Neural cell (in vitro differentiated cells): Measurements from ENCODE around the gene LHFPL2. TPM values are rescaled to one million over a fixed set of nuclear protein-coding genes. Genes with fewer than 3 reads are reported as not detected.

Experiments used
- H2AFZ ChIP-seq: fragments of 200-600, 300-800 bp; sonication (generic), shearing (Covaris generic); 2 replicates; pipeline ENCODE4 v1.6.0; 2014; ENCODE audit warnings: low read depth, mild to moderate bottlenecking, antibody characterized with exemption, low read length, moderate library complexity
- H3F3A ChIP-seq: fragments of 200-600 bp; shearing (Covaris generic); 2 replicates; pipeline ENCODE4 v1.6.1; 2016; ENCODE audit warnings: mild to moderate bottlenecking, moderate library complexity, mixed read lengths, antibody characterized with exemption, low read length; ENCODE audit not compliant: insufficient read depth, poor library complexity, severe bottlenecking
- H3K27ac ChIP-seq: fragments of 200-600, 300-800 bp; sonication (generic), shearing (Covaris generic); 2 replicates; pipeline ENCODE4 v1.5.1; 2014; ENCODE audit warnings: mild to moderate bottlenecking, low read length, moderate library complexity
- H3K27me3 ChIP-seq: fragments of 300-800, 200-600 bp; sonication (generic), shearing (Covaris generic); 2 replicates; pipeline ENCODE4 v1.6.0; 2014; ENCODE audit warnings: mild to moderate bottlenecking, low read depth, low read length, moderate library complexity; ENCODE audit not compliant: insufficient read depth
- H3K36me3 ChIP-seq: fragments of 300-800, 200-600 bp; sonication (generic), shearing (Covaris generic); 2 replicates; pipeline ENCODE4 v1.5.1; 2014; ENCODE audit warnings: mild to moderate bottlenecking, antibody characterized with exemption, low read length, moderate library complexity; ENCODE audit not compliant: insufficient read depth
- H3K4me2 ChIP-seq: fragments of 300-800, 200-600 bp; sonication (generic), shearing (Covaris generic); 2 replicates; pipeline ENCODE4 v1.6.0; 2014; ENCODE audit warnings: mild to moderate bottlenecking, low read length
- H3K4me3 ChIP-seq: fragments of 300-800, 200-600 bp; sonication (generic), shearing (Covaris generic); 2 replicates; pipeline ENCODE4 v1.5.1; 2014; ENCODE audit warnings: mild to moderate bottlenecking, low read length, moderate library complexity
- H3K79me2 ChIP-seq: fragments of 200-600 bp; shearing (Covaris generic); replicated peaks from 2 replicates; pipeline ENCODE4 v1.6.0; 2014; ENCODE audit warnings: mild to moderate bottlenecking, low read length, moderate library complexity; ENCODE audit not compliant: insufficient read depth
- H3K9ac ChIP-seq: fragments of 300-800, 200-600 bp; sonication (generic), shearing (Covaris generic); 2 replicates; pipeline ENCODE4 v1.6.1; 2016; ENCODE audit warnings: mild to moderate bottlenecking, low read length, mixed read lengths
- H3K9me2 ChIP-seq: fragments of 200-600 bp; shearing (Covaris generic); 2 replicates; pipeline ENCODE4 v1.6.1; 2016; ENCODE audit warnings: mild to moderate bottlenecking, low read length, mixed read lengths; ENCODE audit not compliant: insufficient read depth
- H3K9me3 ChIP-seq: fragments of 200-600, 300-800 bp; sonication (generic), shearing (Covaris generic); 2 replicates; pipeline ENCODE4 v1.6.1; 2016; ENCODE audit warnings: mild to moderate bottlenecking, mixed run types, low read length, moderate library complexity, mixed read lengths
- H4K20me1 ChIP-seq: fragments of 200-600 bp; shearing (Covaris generic); 2 replicates; pipeline ENCODE4 v1.6.1; 2016; ENCODE audit warnings: mild to moderate bottlenecking, mixed run types; ENCODE audit not compliant: insufficient read depth
- EP300 ChIP-seq: fragments of 450-650 bp; conservative IDR thresholded peaks from 2 replicates; pipeline ENCODE4 v1.6.1; 2014; ENCODE audit warnings: antibody characterized with exemption, mild to moderate bottlenecking, moderate library complexity; ENCODE audit not compliant: poor library complexity, severe bottlenecking
- EZH2 ChIP-seq: fragments of 200-600, 300-800 bp; shearing (Covaris generic), sonication (generic); IDR thresholded peaks from 2 replicates; pipeline ENCODE4 v1.6.1; 2014; ENCODE audit warnings: antibody characterized with exemption, low read length, borderline replicate concordance, mild to moderate bottlenecking; ENCODE audit not compliant: insufficient read depth, poor library complexity, severe bottlenecking
- MXI1 ChIP-seq: fragments of 450-650 bp; conservative IDR thresholded peaks from 2 replicates; pipeline ENCODE4 v1.6.1; 2014; ENCODE audit warnings: antibody characterized with exemption, mild to moderate bottlenecking; ENCODE audit not compliant: poor library complexity, severe bottlenecking
- POLR2AphosphoS5 ChIP-seq: IDR thresholded peaks from 2 replicates; pipeline ENCODE4 v1.6.1; 2012
- RAD21 ChIP-seq: fragments of 450-650 bp; conservative IDR thresholded peaks from 2 replicates; pipeline ENCODE4 v1.6.1; 2014; ENCODE audit warnings: antibody characterized with exemption, mild to moderate bottlenecking, moderate library complexity
- SMC3 ChIP-seq: fragments of 450-650 bp; conservative IDR thresholded peaks from 2 replicates; pipeline ENCODE4 v1.6.1; 2014; ENCODE audit warnings: antibody characterized with exemption, mild to moderate bottlenecking, moderate library complexity; ENCODE audit not compliant: poor library complexity
- TAF1 ChIP-seq: IDR thresholded peaks from 2 replicates; pipeline ENCODE4 v1.6.1; 2012; ENCODE audit warnings: low read depth
- polyA plus RNA-seq: library from polyadenylated mRNA; depleted of rRNA; stranded (reverse); fragments of >200 nt; gene quantifications from 2 replicates; pipeline ENCODE4 v1.2.3, GENCODE V29; 2014
- TF ChIP-seq, protein P1 (sequence below): fragments of 450-650 bp; IDR thresholded peaks from 2 replicates; pipeline ENCODE4 v1.5.1; 2014; ENCODE audit warnings: antibody characterized with exemption, mild to moderate bottlenecking, moderate library complexity; ENCODE audit not compliant: poor library complexity, severe bottlenecking
- TF ChIP-seq, protein P2 (sequence below): IDR thresholded peaks from 2 replicates; pipeline ENCODE4 v1.6.1; 2012; ENCODE audit warnings: borderline replicate concordance

LHFPL2 gene
- polyA plus RNA-seq, 1 donor from 2014 or later = 1.6 TPM

DNA sequence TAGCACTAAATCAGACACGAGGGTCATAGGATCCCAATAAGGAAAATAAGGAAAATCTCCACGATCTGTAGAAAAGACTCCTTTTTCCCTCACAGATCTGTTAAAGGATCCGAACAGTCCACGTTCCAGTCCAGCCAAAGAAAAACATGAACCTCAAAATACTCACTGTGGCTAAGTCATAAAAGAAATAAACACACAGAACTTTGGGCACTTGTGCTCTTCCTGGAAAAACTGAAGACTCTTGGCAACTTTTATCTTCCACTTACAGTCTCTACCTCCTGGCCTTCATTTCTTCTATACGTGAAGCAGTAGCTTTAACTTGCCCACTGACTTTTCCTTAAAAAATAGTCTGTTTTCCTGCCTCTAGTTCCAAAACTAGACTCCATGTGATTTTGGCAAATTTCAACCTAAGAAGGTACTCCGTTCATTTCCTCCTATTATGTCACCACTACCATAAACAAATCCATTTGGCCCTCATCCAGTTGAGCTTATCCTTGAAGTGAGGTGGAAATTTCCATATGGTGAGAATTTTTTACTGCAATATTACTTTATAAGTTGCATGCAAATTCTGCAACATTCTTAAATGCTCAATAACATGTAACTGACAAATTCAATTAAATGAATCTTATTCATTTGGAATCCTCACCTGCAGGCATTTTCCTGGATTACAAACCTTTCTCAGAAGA lies 5.3 kb upstream of the LHFPL2 start:
- no peaks in the 10 kb centered on the region for H3K27me3 ChIP-seq
- no peak overlapping the region for H3K27ac ChIP-seq
- H3K4me2 ChIP-seq = no peak overlapping the region
- no peaks in the 10 kb centered on the region for H4K20me1 ChIP-seq
- H3K79me2 ChIP-seq = no peaks in the 10 kb centered on the region
- H3F3A ChIP-seq = no peaks in the 10 kb centered on the region
- H3K9me2 ChIP-seq = no peaks in the 10 kb centered on the region
- TF ChIP-seq, protein P1, sequence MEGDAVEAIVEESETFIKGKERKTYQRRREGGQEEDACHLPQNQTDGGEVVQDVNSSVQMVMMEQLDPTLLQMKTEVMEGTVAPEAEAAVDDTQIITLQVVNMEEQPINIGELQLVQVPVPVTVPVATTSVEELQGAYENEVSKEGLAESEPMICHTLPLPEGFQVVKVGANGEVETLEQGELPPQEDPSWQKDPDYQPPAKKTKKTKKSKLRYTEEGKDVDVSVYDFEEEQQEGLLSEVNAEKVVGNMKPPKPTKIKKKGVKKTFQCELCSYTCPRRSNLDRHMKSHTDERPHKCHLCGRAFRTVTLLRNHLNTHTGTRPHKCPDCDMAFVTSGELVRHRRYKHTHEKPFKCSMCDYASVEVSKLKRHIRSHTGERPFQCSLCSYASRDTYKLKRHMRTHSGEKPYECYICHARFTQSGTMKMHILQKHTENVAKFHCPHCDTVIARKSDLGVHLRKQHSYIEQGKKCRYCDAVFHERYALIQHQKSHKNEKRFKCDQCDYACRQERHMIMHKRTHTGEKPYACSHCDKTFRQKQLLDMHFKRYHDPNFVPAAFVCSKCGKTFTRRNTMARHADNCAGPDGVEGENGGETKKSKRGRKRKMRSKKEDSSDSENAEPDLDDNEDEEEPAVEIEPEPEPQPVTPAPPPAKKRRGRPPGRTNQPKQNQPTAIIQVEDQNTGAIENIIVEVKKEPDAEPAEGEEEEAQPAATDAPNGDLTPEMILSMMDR = no peak
- TF ChIP-seq RAD21 = no peak
- TF ChIP-seq EP300 = no peak
- no peak for TF ChIP-seq EZH2
- TF ChIP-seq MXI1 = no peak
- TF ChIP-seq POLR2AphosphoS5 = no peak
- no peak for TF ChIP-seq TAF1
- TF ChIP-seq, protein P2, sequence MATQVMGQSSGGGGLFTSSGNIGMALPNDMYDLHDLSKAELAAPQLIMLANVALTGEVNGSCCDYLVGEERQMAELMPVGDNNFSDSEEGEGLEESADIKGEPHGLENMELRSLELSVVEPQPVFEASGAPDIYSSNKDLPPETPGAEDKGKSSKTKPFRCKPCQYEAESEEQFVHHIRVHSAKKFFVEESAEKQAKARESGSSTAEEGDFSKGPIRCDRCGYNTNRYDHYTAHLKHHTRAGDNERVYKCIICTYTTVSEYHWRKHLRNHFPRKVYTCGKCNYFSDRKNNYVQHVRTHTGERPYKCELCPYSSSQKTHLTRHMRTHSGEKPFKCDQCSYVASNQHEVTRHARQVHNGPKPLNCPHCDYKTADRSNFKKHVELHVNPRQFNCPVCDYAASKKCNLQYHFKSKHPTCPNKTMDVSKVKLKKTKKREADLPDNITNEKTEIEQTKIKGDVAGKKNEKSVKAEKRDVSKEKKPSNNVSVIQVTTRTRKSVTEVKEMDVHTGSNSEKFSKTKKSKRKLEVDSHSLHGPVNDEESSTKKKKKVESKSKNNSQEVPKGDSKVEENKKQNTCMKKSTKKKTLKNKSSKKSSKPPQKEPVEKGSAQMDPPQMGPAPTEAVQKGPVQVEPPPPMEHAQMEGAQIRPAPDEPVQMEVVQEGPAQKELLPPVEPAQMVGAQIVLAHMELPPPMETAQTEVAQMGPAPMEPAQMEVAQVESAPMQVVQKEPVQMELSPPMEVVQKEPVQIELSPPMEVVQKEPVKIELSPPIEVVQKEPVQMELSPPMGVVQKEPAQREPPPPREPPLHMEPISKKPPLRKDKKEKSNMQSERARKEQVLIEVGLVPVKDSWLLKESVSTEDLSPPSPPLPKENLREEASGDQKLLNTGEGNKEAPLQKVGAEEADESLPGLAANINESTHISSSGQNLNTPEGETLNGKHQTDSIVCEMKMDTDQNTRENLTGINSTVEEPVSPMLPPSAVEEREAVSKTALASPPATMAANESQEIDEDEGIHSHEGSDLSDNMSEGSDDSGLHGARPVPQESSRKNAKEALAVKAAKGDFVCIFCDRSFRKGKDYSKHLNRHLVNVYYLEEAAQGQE = no peak
- TF ChIP-seq SMC3 = no peak
- H3K36me3 ChIP-seq = no peaks in the 10 kb centered on the region
- H2AFZ ChIP-seq = no peak overlapping the region
- H3K9me3 ChIP-seq = no peaks in the 10 kb centered on the region
- H3K4me3 ChIP-seq = no peak overlapping the region
- no peak overlapping the region for H3K9ac ChIP-seq

DNA sequence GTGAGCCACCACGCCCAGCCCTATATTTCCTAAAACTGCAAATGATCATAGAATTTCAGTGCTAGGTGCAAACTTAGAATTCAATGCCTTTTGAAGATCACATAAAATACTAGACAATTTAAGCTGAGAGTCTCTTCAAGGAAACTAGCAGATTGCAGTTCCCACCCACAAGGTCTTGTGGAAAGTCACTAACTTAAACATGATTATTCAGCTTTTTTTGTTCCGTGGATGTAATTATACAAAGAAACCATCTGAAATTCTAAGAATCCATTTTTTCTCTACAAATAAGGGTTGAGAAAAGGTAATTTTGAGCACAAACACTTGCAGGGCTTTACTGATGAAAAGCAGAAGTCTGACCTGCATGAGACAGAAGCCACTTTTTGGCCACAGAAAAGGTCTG lies 4.5 kb upstream of the LHFPL2 start:
- Histone ChIP-seq H3K79me2 (no peaks in the 10 kb centered on the region), H3K27ac (no peak overlapping the region), H3K9ac (no peak overlapping the region), H3K4me2 (no peak overlapping the region), H3F3A (no peaks in the 10 kb centered on the region), H2AFZ (no peak overlapping the region), H3K4me3 (no peak overlapping the region), H3K27me3 (no peaks in the 10 kb centered on the region), H3K9me2 (no peaks in the 10 kb centered on the region), H3K36me3 (no peaks in the 10 kb centered on the region), H4K20me1 (no peaks in the 10 kb centered on the region), H3K9me3 (no peaks in the 10 kb centered on the region)
- TF ChIP-seq, protein P1 = no peak
- TF ChIP-seq POLR2AphosphoS5 (no peak), RAD21 (no peak), MXI1 (no peak), EP300 (no peak)
